HG03558 (cell line): ENCODE measurements around the gene ZNF831.

Source experiments
- ATAC-seq: cut with Tn5 transposase; IDR thresholded peaks from one replicate; pipeline ENCODE4 v1.9.1; 2021; ENCODE audit warnings: moderate number of reproducible peaks; ENCODE audit not compliant: unreplicated experiment; ENCODE audit errors: extremely low read depth

The ZNF831 gene

GRCh38 chr20:59291740-59292383 lies 128.2 kb downstream of the ZNF831 start:
- no peak for ATAC-seq

- ATAC-seq: no peak
Measured at GRCh38 chr20:59295531-59295930, 131.9 kb downstream of the ZNF831 start.

GRCh38 chr20:59297686-59298085 lies 134.1 kb downstream of the ZNF831 start:
- ATAC-seq: no peak

GRCh38 chr20:59299945-59300332 lies 136.3 kb downstream of the ZNF831 start:
- no peak for ATAC-seq

- no peak for ATAC-seq
Measured at GRCh38 chr20:59300333-59301081, 136.9 kb downstream of the ZNF831 start, which contains the start of gene EDN3. EDN3 (plus strand) TSS chr20:59300611; CDS start chr20:59300813, 202 bp downstream.

- no peak for ATAC-seq
Measured at GRCh38 chr20:59301343-59302007, 137.9 kb downstream of the ZNF831 start.

GRCh38 chr20:59305908-59306655 lies 142.5 kb downstream of the ZNF831 start:
- no peak for ATAC-seq

GRCh38 chr20:59307270-59307669 lies 143.6 kb downstream of the ZNF831 start:
- no peak for ATAC-seq
